Measurements from ENCODE around the gene SLC25A1. TPM values are rescaled to one million over a fixed set of nuclear protein-coding genes. Genes with fewer than 3 reads are reported as not detected.

Gene SLC25A1
- polyA plus RNA-seq, 2 of the 4 experiments (the other 2 are of a cell fraction) = 11.4 to 60.1 TPM

DNA sequence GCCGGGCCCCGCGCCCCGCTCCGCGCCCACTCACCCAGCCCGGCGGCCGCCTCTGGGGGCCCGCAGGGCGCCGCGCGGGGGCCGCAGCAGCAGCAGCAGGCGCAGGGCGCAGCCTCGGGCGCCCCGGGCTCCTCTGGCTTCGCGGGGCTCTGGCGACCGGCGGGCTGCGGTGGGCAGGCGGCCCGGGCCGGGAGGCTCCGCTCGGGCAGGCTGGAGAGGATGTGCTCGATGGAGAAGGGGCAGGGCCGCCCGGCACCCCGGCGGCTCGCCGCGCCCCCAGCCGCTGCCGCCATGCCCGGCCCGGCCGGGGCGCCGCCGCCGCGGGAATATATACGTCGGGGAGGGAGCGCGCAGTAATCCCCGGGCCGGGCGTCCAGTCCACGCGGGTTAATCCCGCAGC is 28.5 kb downstream of the SLC25A1 start, which contains the start of gene GSC2:
Gene GSC2 (minus strand): TSS at position 302 of the 400 bp plus-strand sequence. CDS start 9 bp downstream, at position 293.
- peak within 1 kb of the TSS; percentile 41 for H3K4me3 ChIP-seq
- FAIRE-seq (no peak), DNase-seq (ENCODE audit: low read depth in 1 of 2, low spot score in 1 of 2) (no peak), ATAC-seq (no peak)
- H3K27ac ChIP-seq = peak within 1 kb of the TSS in 1 of 2 experiments; percentile 51; a peak in 1 of 6 replicates
- POLR2A ChIA-PET = no interaction called here
- no CpG with 5 or more reads among the region's 59 CpGs for WGBS (ENCODE audit: missing lambda C conversion rate)
- no peaks in the 10 kb centered on the region for H3K4me1 ChIP-seq
- CTCF ChIA-PET = no interaction called here
- H3K4me2 ChIP-seq = peak within 1 kb of the TSS; percentile 81
- H3K9me3 ChIP-seq = no peaks in the 10 kb centered on the region
- no peak for TF ChIP-seq JUNB (IDR thresholded peaks at IDR 0.05)
- TF ChIP-seq SMC3 (IDR thresholded peaks at IDR 0.05) = no peak
- TF ChIP-seq HEYL (CRISPR knock-in tag; IDR thresholded peaks at IDR 0.05) = no peak

DNA sequence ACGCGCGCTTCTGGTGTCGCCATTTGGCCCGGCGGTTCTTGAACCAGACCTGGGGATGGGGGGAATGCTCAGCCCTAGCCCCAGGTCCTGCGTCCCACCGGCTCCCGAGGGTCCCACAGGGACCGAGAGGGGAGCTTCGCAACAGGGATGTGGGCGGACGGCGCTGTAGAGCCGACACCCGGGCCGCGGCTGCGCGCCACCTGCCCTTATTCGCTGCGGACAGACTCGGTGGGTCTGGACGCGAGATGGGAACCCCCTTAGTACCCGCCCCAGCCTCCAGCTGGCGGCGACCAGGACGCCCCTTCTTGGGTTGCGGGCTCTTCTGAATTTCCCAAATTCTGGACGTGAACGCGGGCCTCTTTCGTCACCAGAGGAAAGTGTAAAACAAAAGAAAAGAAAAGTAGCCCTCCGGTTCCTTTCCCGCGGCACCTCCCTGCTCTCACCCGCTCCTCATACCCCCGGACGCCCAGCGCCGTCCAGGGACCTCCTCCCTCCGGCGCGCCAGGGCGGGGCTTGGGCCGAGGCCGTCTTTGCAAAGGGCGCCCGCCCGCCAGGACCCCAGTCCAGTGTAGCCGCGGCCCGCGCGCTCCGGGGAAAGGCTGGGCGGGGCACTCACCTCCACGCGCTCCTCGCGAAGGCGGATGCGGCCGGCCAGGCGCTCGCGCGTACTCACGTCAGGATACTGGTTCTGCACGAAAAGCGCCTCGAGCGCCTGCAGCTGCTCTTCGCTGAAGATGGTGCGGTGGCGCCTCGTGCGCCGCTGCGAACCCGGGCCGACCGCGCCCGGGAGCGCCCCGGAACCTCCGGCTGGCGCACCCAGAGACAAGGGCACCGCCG is 29.3 kb downstream of the SLC25A1 start:
- H3K4me1 ChIP-seq = no peaks in the 10 kb centered on the region

DNA sequence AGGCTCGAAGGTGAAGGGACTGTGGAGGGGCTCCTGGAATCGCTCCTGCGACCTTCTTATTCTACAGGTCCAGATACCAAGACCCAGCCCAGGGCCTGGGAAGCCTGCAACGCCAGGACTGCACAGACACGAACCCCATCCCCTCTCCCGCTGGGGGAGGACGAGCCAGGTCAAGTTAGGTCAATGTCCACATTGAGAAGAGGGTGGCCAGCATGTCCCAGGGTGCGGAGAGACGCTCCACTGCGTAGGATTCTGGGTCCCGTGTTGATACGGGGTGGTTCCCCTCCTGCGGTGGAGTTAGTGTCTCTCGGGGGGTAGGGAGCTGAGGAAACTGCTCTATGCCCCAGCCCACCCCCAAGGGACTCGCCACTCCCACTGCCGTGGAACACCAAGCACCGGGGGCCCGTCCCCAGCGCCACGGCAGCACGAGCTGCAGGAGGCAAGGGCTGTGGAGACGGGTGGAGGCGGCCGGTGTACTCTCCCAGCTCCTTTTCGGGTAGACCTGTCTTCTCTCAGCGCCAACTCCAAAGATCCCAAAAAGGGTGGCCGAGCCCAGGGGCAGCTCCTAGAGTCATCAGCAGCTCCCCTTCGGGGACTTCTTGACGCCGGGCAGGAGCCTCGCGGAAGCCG is 30.0 kb downstream of the SLC25A1 start:
- ChIA-PET POLR2A (interaction anchor here (0.5 kb wide), 1 partner anchor 999 kb away, joined by 4 read pairs; the partner anchor contains the start of gene USP18), CTCF (interaction anchor here (1.5 kb wide), 1 partner anchor 26 kb away, joined by 4 read pairs; no protein-coding TSS in a partner anchor)
- DNase-seq (ENCODE audit: low read depth in 1 of 2, low spot score in 1 of 2) (no peak), ATAC-seq (no peak), FAIRE-seq (no peak)
- 25% methylated on average over 11 of the region's 33 CpGs for WGBS (ENCODE audit: missing lambda C conversion rate)
- no peaks in the 10 kb centered on the region for H3K9me3 ChIP-seq
- peak overlapping the region; percentile 41 for H3K4me3 ChIP-seq
- peak overlapping the region; percentile 81 for H3K4me2 ChIP-seq
- peaks cover 2% of the 10 kb centered on the region; the same call in 2 of the 3 replicates for H3K4me1 ChIP-seq
- no peak for TF ChIP-seq HOXB13 (CRISPR knock-in tag; IDR thresholded peaks at IDR 0.05; ENCODE audit: low read depth)
- no peak for TF ChIP-seq HEYL (CRISPR knock-in tag; IDR thresholded peaks at IDR 0.05)
- TF ChIP-seq CBX2 (IDR thresholded peaks at IDR 0.05; ENCODE audit: borderline replicate concordance, low read depth) = no peak
- TF ChIP-seq, protein P1, sequence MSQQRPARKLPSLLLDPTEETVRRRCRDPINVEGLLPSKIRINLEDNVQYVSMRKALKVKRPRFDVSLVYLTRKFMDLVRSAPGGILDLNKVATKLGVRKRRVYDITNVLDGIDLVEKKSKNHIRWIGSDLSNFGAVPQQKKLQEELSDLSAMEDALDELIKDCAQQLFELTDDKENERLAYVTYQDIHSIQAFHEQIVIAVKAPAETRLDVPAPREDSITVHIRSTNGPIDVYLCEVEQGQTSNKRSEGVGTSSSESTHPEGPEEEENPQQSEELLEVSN (IDR thresholded peaks at IDR 0.05; ENCODE audit: borderline replicate concordance, low read depth) = no peak
- TF ChIP-seq CHD4 (IDR thresholded peaks at IDR 0.05; ENCODE audit: borderline replicate concordance) = no peak
- TF ChIP-seq, protein P2, sequence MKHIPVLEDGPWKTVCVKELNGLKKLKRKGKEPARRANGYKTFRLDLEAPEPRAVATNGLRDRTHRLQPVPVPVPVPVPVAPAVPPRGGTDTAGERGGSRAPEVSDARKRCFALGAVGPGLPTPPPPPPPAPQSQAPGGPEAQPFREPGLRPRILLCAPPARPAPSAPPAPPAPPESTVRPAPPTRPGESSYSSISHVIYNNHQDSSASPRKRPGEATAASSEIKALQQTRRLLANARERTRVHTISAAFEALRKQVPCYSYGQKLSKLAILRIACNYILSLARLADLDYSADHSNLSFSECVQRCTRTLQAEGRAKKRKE (CRISPR knock-in tag; IDR thresholded peaks at IDR 0.05; ENCODE audit: low read depth) = no peak
- no peak for TF ChIP-seq RCOR1 (IDR thresholded peaks at IDR 0.05; ENCODE audit: low read depth, low read length)
- TF ChIP-seq FOSB (CRISPR knock-in tag; IDR thresholded peaks at IDR 0.05) = no peak
- TF ChIP-seq, protein P3, sequence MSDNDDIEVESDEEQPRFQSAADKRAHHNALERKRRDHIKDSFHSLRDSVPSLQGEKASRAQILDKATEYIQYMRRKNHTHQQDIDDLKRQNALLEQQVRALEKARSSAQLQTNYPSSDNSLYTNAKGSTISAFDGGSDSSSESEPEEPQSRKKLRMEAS (IDR thresholded peaks at IDR 0.05) = no peak
- TF ChIP-seq RFX5 (IDR thresholded peaks at IDR 0.05) = no peak
- TF ChIP-seq MAZ (IDR thresholded peaks at IDR 0.05; ENCODE audit: borderline replicate concordance, low read depth, low read length) = no peak
- TF ChIP-seq, protein P4, sequence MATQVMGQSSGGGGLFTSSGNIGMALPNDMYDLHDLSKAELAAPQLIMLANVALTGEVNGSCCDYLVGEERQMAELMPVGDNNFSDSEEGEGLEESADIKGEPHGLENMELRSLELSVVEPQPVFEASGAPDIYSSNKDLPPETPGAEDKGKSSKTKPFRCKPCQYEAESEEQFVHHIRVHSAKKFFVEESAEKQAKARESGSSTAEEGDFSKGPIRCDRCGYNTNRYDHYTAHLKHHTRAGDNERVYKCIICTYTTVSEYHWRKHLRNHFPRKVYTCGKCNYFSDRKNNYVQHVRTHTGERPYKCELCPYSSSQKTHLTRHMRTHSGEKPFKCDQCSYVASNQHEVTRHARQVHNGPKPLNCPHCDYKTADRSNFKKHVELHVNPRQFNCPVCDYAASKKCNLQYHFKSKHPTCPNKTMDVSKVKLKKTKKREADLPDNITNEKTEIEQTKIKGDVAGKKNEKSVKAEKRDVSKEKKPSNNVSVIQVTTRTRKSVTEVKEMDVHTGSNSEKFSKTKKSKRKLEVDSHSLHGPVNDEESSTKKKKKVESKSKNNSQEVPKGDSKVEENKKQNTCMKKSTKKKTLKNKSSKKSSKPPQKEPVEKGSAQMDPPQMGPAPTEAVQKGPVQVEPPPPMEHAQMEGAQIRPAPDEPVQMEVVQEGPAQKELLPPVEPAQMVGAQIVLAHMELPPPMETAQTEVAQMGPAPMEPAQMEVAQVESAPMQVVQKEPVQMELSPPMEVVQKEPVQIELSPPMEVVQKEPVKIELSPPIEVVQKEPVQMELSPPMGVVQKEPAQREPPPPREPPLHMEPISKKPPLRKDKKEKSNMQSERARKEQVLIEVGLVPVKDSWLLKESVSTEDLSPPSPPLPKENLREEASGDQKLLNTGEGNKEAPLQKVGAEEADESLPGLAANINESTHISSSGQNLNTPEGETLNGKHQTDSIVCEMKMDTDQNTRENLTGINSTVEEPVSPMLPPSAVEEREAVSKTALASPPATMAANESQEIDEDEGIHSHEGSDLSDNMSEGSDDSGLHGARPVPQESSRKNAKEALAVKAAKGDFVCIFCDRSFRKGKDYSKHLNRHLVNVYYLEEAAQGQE (IDR thresholded peaks at IDR 0.05) = no peak
- TF ChIP-seq EP300 (IDR thresholded peaks at IDR 0.05) = no peak
- TF ChIP-seq, protein P5, sequence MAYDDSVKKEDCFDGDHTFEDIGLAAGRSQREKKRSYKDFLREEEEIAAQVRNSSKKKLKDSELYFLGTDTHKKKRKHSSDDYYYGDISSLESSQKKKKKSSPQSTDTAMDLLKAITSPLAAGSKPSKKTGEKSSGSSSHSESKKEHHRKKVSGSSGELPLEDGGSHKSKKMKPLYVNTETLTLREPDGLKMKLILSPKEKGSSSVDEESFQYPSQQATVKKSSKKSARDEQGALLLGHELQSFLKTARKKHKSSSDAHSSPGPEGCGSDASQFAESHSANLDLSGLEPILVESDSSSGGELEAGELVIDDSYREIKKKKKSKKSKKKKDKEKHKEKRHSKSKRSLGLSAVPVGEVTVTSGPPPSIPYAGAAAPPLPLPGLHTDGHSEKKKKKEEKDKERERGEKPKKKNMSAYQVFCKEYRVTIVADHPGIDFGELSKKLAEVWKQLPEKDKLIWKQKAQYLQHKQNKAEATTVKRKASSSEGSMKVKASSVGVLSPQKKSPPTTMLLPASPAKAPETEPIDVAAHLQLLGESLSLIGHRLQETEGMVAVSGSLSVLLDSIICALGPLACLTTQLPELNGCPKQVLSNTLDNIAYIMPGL (CRISPR knock-in tag; IDR thresholded peaks at IDR 0.05; ENCODE audit: borderline replicate concordance) = no peak
- TF ChIP-seq HOXA7 (CRISPR knock-in tag; IDR thresholded peaks at IDR 0.05) = no peak
- H3K27ac ChIP-seq = no peak overlapping the region

More for the DNA sequence above, 29.3 kb downstream of the SLC25A1 start:
- peak overlapping the region in 1 of 2 experiments; percentile 51; a peak in 1 of 6 replicates for H3K27ac ChIP-seq
- ChIA-PET POLR2A (no interaction called here), CTCF (no interaction called here)
- peak overlapping the region; percentile 41 for H3K4me3 ChIP-seq
- FAIRE-seq = no peak
- peak overlapping the region; percentile 81 for H3K4me2 ChIP-seq
- WGBS (ENCODE audit: missing lambda C conversion rate) = 9% methylated on average over 14 of the region's 92 CpGs
- no peak for DNase-seq (ENCODE audit: low read depth in 1 of 2, low spot score in 1 of 2)
- TF ChIP-seq SREBF2 (IDR thresholded peaks at IDR 0.05) (no peak), NPAS2 (CRISPR knock-in tag; IDR thresholded peaks at IDR 0.05; ENCODE audit: borderline replicate concordance) (no peak), ZSCAN20 (CRISPR knock-in tag; IDR thresholded peaks at IDR 0.05) (no peak)
- TF ChIP-seq, protein P3 (IDR thresholded peaks at IDR 0.05) = peak; percentile 42
- H3K9me3 ChIP-seq = no peaks in the 10 kb centered on the region
- ATAC-seq = peak in 1 of 2 experiments; percentile 24; a peak in 3 of 6 replicates

Measured in A549 (cell line).